Hepatocyte (in vitro differentiated cells): ENCODE measurements around the gene PPFIA4. TPM values are rescaled to one million over a fixed set of nuclear protein-coding genes. Genes with fewer than 3 reads are reported as not detected.

Source experiments
- DNase-seq: peaks from one replicate; pipeline ENCODE4 v3.0.0-alpha.2; 2016; ENCODE audit warnings: low spot score
- H2AFZ ChIP-seq: fragments of 200-600 bp; sonication (generic); 2 replicates; pipeline ENCODE4 v1.6.0; 2016; ENCODE audit warnings: antibody characterized with exemption, mild to moderate bottlenecking
- H3K27ac ChIP-seq: fragments of 200-600 bp; sonication (generic); 2 replicates; pipeline ENCODE4 v1.5.1; 2016; ENCODE audit warnings: mild to moderate bottlenecking
- H3K27me3 ChIP-seq: fragments of 200-600 bp; sonication (generic); 2 replicates; pipeline ENCODE4 v1.6.1; 2016
- H3K36me3 ChIP-seq: fragments of 200-600 bp; sonication (generic); replicated peaks from 2 replicates; pipeline ENCODE4 v1.5.1; 2016; ENCODE audit warnings: low read depth; ENCODE audit not compliant: insufficient read depth
- H3K4me1 ChIP-seq: fragments of 200-600 bp; sonication (generic); 2 replicates; pipeline ENCODE4 v1.5.1; 2016; ENCODE audit warnings: mild to moderate bottlenecking, moderate library complexity; ENCODE audit not compliant: insufficient read depth
- H3K4me2 ChIP-seq: fragments of 200-600 bp; sonication (generic); 2 replicates; pipeline ENCODE4 v1.6.0; 2016
- H3K4me3 ChIP-seq: fragments of 200-600 bp; sonication (generic); 2 replicates; pipeline ENCODE4 v1.5.1; 2016; ENCODE audit warnings: mild to moderate bottlenecking
- H3K79me2 ChIP-seq: fragments of 200-600 bp; sonication (generic); 2 replicates; pipeline ENCODE4 v1.6.0; 2017; ENCODE audit warnings: mild to moderate bottlenecking
- H3K9me2 ChIP-seq: fragments of 200-600 bp; sonication (generic); replicated peaks from 2 replicates; pipeline ENCODE4 v1.6.0; 2017; ENCODE audit warnings: mild to moderate bottlenecking; ENCODE audit not compliant: insufficient read depth
- H3K9me3 ChIP-seq: fragments of 200-600 bp; sonication (generic); 2 replicates; pipeline ENCODE4 v1.5.1; 2016; ENCODE audit warnings: low read depth, mild to moderate bottlenecking
- H4K20me1 ChIP-seq: fragments of 200-600 bp; sonication (generic); 2 replicates; pipeline ENCODE4 v1.6.0; 2016; ENCODE audit warnings: mild to moderate bottlenecking; ENCODE audit not compliant: insufficient read depth, poor library complexity, severe bottlenecking
- CTCF ChIP-seq: fragments of 200-600 bp; sonication (generic); IDR thresholded peaks from 2 replicates; pipeline ENCODE4 v1.5.1; 2016; ENCODE audit warnings: antibody characterized with exemption, mild to moderate bottlenecking; ENCODE audit not compliant: poor library complexity
- EZH2 ChIP-seq: fragments of 200-600 bp; sonication (generic); IDR thresholded peaks from 2 replicates; pipeline ENCODE4 v1.6.1; 2016; ENCODE audit warnings: antibody characterized with exemption, mild to moderate bottlenecking, borderline replicate concordance
- EZH2phosphoT487 ChIP-seq: fragments of 200-600 bp; sonication (generic); IDR thresholded peaks from one replicate; pipeline ENCODE4 v1.6.1; 2018; ENCODE audit warnings: antibody characterized with exemption, mild to moderate bottlenecking, low read depth, moderate library complexity; ENCODE audit not compliant: unreplicated experiment, severe bottlenecking
- WGBS: methylation state at CpG from one replicate; pipeline ENCODE4 v1.1.6; 2016; ENCODE audit warnings: low lambda C conversion rate; ENCODE audit errors: missing lambda C conversion rate; 5-methylcytosine and 5-hydroxymethylcytosine counted together
- polyA plus RNA-seq: library from polyadenylated mRNA; unstranded; fragments of >200 nt; fragmentation: Nextera tagmentation; extraction: Ambion mirVana; gene quantifications from 2 replicates; pipeline ENCODE4 v1.2.1, GENCODE V29; 2016
- total RNA-seq: library from RNA; depleted of rRNA; stranded (reverse); fragments of >200 nt; gene quantifications from 2 replicates; pipeline ENCODE4 v1.2.3, GENCODE V29; 2014

PPFIA4 gene
- total and polyA plus RNA-seq, 2 experiments from 2014 or later = 1.4 to 1.7 TPM

GRCh38 chr1:203089001-203089650 is 62.8 kb downstream of the PPFIA4 start:
- Histone ChIP-seq H3K4me2 (no peak overlapping the region), H3K79me2 (no peaks in the 10 kb centered on the region), H3K27me3 (no peaks in the 10 kb centered on the region), H3K9me2 (no peaks in the 10 kb centered on the region), H3K4me1 (no peaks in the 10 kb centered on the region), H3K9me3 (no peaks in the 10 kb centered on the region), H3K27ac (no peak overlapping the region), H3K4me3 (no peak overlapping the region), H2AFZ (no peak overlapping the region), H3K36me3 (no peaks in the 10 kb centered on the region), H4K20me1 (no peaks in the 10 kb centered on the region)
- 83% methylated on average over 7 of the region's 7 CpGs for WGBS
- no peak for DNase-seq
- TF ChIP-seq EZH2 (no peak), EZH2phosphoT487 (no peak), CTCF (no peak)

GRCh38 chr1:203089651-203090045 is 63.4 kb downstream of the PPFIA4 start:
- DNase-seq = no peak
- H3K27me3 ChIP-seq = no peaks in the 10 kb centered on the region
- TF ChIP-seq CTCF (no peak), EZH2phosphoT487 (no peak), EZH2 (no peak)
- peaks cover 2% of the 10 kb centered on the region for H3K9me3 ChIP-seq
- H3K79me2 ChIP-seq = no peaks in the 10 kb centered on the region
- H4K20me1 ChIP-seq = no peaks in the 10 kb centered on the region
- H3K4me3 ChIP-seq = no peak overlapping the region
- WGBS = 75% methylated on average over 7 of the region's 7 CpGs
- no peaks in the 10 kb centered on the region for H3K36me3 ChIP-seq
- H2AFZ ChIP-seq = no peak overlapping the region
- no peak overlapping the region for H3K27ac ChIP-seq
- no peak overlapping the region for H3K4me2 ChIP-seq
- H3K9me2 ChIP-seq = no peaks in the 10 kb centered on the region
- H3K4me1 ChIP-seq = no peaks in the 10 kb centered on the region

GRCh38 chr1:203090421-203091198 is 64.3 kb downstream of the PPFIA4 start:
- no peak overlapping the region for H3K4me3 ChIP-seq
- WGBS = 60% methylated on average over 6 of the region's 6 CpGs
- H3K9me3 ChIP-seq = peaks cover 11% of the 10 kb centered on the region
- H3K9me2 ChIP-seq = no peaks in the 10 kb centered on the region
- H3K4me1 ChIP-seq = no peaks in the 10 kb centered on the region
- H4K20me1 ChIP-seq = no peaks in the 10 kb centered on the region
- no peak overlapping the region for H3K4me2 ChIP-seq
- no peak overlapping the region for H2AFZ ChIP-seq
- no peaks in the 10 kb centered on the region for H3K27me3 ChIP-seq
- TF ChIP-seq CTCF (no peak), EZH2 (no peak), EZH2phosphoT487 (no peak)
- H3K27ac ChIP-seq = no peak overlapping the region
- DNase-seq = no peak
- H3K79me2 ChIP-seq = no peaks in the 10 kb centered on the region
- H3K36me3 ChIP-seq = no peaks in the 10 kb centered on the region
